HepG2 (cell line): ENCODE data around the gene UCN2. TPM values are rescaled to one million over a fixed set of nuclear protein-coding genes. Genes with fewer than 3 reads are reported as not detected.

ENCODE experiments used
- ATF3 ChIP-seq: sonication (generic); formaldehyde crosslinking; IDR thresholded peaks from 2 replicates; pipeline ENCODE4 v1.4.0; 2020; ENCODE audit warnings: missing genetic modification reagents
- E2F5 ChIP-seq: sonication (generic); formaldehyde crosslinking; conservative IDR thresholded peaks from 2 replicates; pipeline ENCODE4 v1.4.0; 2020; ENCODE audit warnings: missing genetic modification reagents
- EED ChIP-seq: sonication (generic); formaldehyde crosslinking; IDR thresholded peaks from 2 replicates; pipeline ENCODE4 v1.5.0; 2020; ENCODE audit warnings: mild to moderate bottlenecking, missing genetic modification reagents
- FOSL2 ChIP-seq: sonication (generic); formaldehyde crosslinking; IDR thresholded peaks from 2 replicates; pipeline ENCODE4 v1.4.0; 2020; ENCODE audit warnings: missing genetic modification reagents
- FOXP1 ChIP-seq, 2 experiments: fragments of 450-650 bp in 1 of 2; IDR thresholded peaks; 2 replicates each; pipeline ENCODE4 v1.6.1; 2017 to 2018; ENCODE audit warnings: antibody characterized with exemption in 1 of 2
- HIC2 ChIP-seq: sonication (generic); formaldehyde crosslinking; IDR thresholded peaks from 2 replicates; pipeline ENCODE4 v1.9.0; 2022; ENCODE audit warnings: low read depth, missing genetic modification reagents
- HNRNPL ChIP-seq: fragments of 200-400 bp; formaldehyde crosslinking; IDR thresholded peaks from 2 replicates; pipeline ENCODE4 v1.6.1; 2017; ENCODE audit warnings: mild to moderate bottlenecking, low read depth, low read length
- HOXA3 ChIP-seq: sonication (generic); formaldehyde crosslinking; IDR thresholded peaks from 2 replicates; pipeline ENCODE4 v1.5.0; 2020; ENCODE audit warnings: missing genetic modification reagents
- IRX3 ChIP-seq: sonication (generic); formaldehyde crosslinking; IDR thresholded peaks from 2 replicates; pipeline ENCODE4 v1.8.1; 2023; ENCODE audit warnings: mild to moderate bottlenecking, low read depth, missing genetic modification reagents, borderline replicate concordance
- MYPOP ChIP-seq: sonication (generic); formaldehyde crosslinking; IDR thresholded peaks from 2 replicates; pipeline ENCODE4 v1.8.1; 2023; ENCODE audit warnings: mild to moderate bottlenecking, moderate library complexity, missing genetic modification reagents
- RARA ChIP-seq: IDR thresholded peaks from 2 replicates; pipeline ENCODE4 v1.6.1; 2016; ENCODE audit warnings: missing genetic modification reagents, missing compliant biosample characterization
- SP1 ChIP-seq, 2 experiments: fragments of 450-650 bp in 1 of 2; sonication (generic) in 1 of 2; formaldehyde crosslinking in 1 of 2; IDR thresholded peaks; 2 replicates each; pipeline versions ENCODE4 v1.4.0 to v1.6.1; 2016 to 2020; ENCODE audit warnings: missing genetic modification reagents in 1 of 2
- SRF ChIP-seq: IDR thresholded peaks from 2 replicates; pipeline ENCODE4 v1.6.1; 2011; ENCODE audit warnings: mild to moderate bottlenecking, low read depth, low read length, moderate library complexity
- SYNCRIP ChIP-seq: fragments of 200-400 bp; formaldehyde crosslinking; IDR thresholded peaks from 2 replicates; pipeline ENCODE4 v1.6.1; 2018; ENCODE audit warnings: mild to moderate bottlenecking, low read depth, low read length; ENCODE audit not compliant: insufficient read depth
- TFDP1 ChIP-seq: IDR thresholded peaks from 2 replicates; pipeline ENCODE4 v1.6.1; 2016; ENCODE audit warnings: missing compliant biosample characterization, missing genetic modification reagents, borderline replicate concordance
- ZBTB39 ChIP-seq: sonication (generic); formaldehyde crosslinking; IDR thresholded peaks from 2 replicates; pipeline ENCODE4 v1.5.0; 2020; ENCODE audit warnings: missing genetic modification reagents
- ZBTB8A ChIP-seq: sonication (generic); formaldehyde crosslinking; IDR thresholded peaks from 2 replicates; pipeline ENCODE4 v1.4.0; 2020; ENCODE audit warnings: mild to moderate bottlenecking, low read depth, missing genetic modification reagents, borderline replicate concordance
- ZC3H13 ChIP-seq: sonication (generic); formaldehyde crosslinking; IDR thresholded peaks from 2 replicates; pipeline ENCODE4 v1.8.1; 2023; ENCODE audit warnings: mild to moderate bottlenecking, missing genetic modification reagents, moderate library complexity
- ZNF326 ChIP-seq: sonication (generic); formaldehyde crosslinking; IDR thresholded peaks from 2 replicates; pipeline ENCODE4 v1.4.0; 2020; ENCODE audit warnings: missing genetic modification reagents, borderline replicate concordance
- ZNF629 ChIP-seq: sonication (generic); formaldehyde crosslinking; conservative IDR thresholded peaks from 2 replicates; pipeline ENCODE4 v1.5.0; 2020; ENCODE audit warnings: missing genetic modification reagents
- ZSCAN22 ChIP-seq: sonication (generic); formaldehyde crosslinking; IDR thresholded peaks from 2 replicates; pipeline ENCODE4 v1.4.0; 2020; ENCODE audit warnings: mild to moderate bottlenecking, missing genetic modification reagents
- polyA plus RNA-seq, 8 experiments: library from polyadenylated mRNA; depleted of rRNA in 3 of 8; stranded (reverse) in 7 of 8; unstranded in 1 of 8; fragments of >200 nt; fragmentation: Illumina TruSeq in 4 of 8; extraction: Trizol in 4 of 8; gene quantifications; 2 replicates each; pipeline versions ENCODE4 v1.2.1 to v1.2.3, GENCODE V29; 2011 to 2016; ENCODE audit warnings: low read depth in 4 of 8, missing spikeins in 1 of 8, mixed read lengths in 1 of 8; ENCODE audit not compliant: insufficient read depth in 1 of 8
- total RNA-seq, 5 experiments: library from RNA; depleted of rRNA; stranded (reverse); fragments of >200 nt; fragmentation: Illumina TruSeq; extraction: Trizol; gene quantifications; 2 replicates each; pipeline ENCODE4 v1.2.3, GENCODE V29; 2016; ENCODE audit warnings: low read depth in 1 of 5

Gene UCN2
- total and polyA plus RNA-seq, 2 of the 13 experiments (the other 11 are each of a cell fraction or from before 2014, with no cell fraction given) = 0.07 to 1.5 TPM

GRCh38 chr3:48564022-48564421 lies 441 bp upstream of the UCN2 start (continued):
- TF ChIP-seq HIC2 = peak; percentile 77
- no peak for TF ChIP-seq HOXA3 (CRISPR knock-in tag)
- TF ChIP-seq ZNF326 = no peak
- TF ChIP-seq FOSL2 (CRISPR knock-in tag) = peak; percentile 94
- peak; percentile 96 for TF ChIP-seq HNRNPL
- no peak for TF ChIP-seq ZSCAN22 (CRISPR knock-in tag)
- TF ChIP-seq ZBTB8A (CRISPR knock-in tag) = no peak
- TF ChIP-seq SRF = no peak
- no peak for TF ChIP-seq TFDP1 (CRISPR knock-in tag)
- no peak for TF ChIP-seq ZBTB39 (CRISPR knock-in tag)
- TF ChIP-seq ZC3H13 = no peak
- no peak for TF ChIP-seq IRX3 (CRISPR knock-in tag)
- TF ChIP-seq SYNCRIP = no peak
- TF ChIP-seq FOXP1 (IDR thresholded peaks at IDR 0.05) = no peak
- no peak for TF ChIP-seq FOXP1 (CRISPR knock-in tag; IDR thresholded peaks at IDR 0.05)
- TF ChIP-seq EED (CRISPR knock-in tag) = no peak
- TF ChIP-seq RARA (CRISPR knock-in tag) = peak; percentile 41
- TF ChIP-seq ZNF629 (CRISPR knock-in tag) = no peak
- peak; percentile 44; the same call in 1 of the 2 replicates for TF ChIP-seq ATF3 (CRISPR knock-in tag)
- no peak for TF ChIP-seq SP1 (IDR thresholded peaks at IDR 0.05)
- TF ChIP-seq SP1 (CRISPR knock-in tag; IDR thresholded peaks at IDR 0.05) = 0 out of 2 replicates have a peak, but pooled peaks have one; percentile 16
- no peak for TF ChIP-seq E2F5 (CRISPR knock-in tag)
- no peak for TF ChIP-seq MYPOP
